ENCODE results near the gene MAP3K7.
"Not testable (repeated sequence)": the region's sequence is repeated elsewhere in the genome, so short reads cannot be mapped to it uniquely, and the experiment has no call there.

The MAP3K7 gene

DNA sequence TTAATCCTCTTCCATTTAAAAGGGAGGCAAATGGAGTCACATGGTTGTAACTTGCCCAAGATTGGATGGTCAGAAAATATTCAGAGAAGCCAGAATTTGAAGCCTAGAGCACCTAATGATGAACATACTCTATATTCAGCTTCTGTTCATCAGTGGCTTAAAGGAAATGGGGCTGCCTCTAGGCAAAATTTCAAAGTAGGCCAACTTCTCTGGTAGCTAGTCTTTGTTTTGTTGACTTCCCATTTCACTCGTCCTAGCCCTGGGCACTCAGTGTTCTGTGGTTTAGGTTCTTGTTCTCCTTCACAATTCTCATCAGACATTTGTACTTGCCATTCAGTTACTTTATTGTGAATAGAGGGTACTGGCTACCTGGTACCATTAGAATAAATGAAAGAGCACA, 13.2 kb downstream of the MAP3K7 start:
- no peak overlapping the region for H3K4me3 ChIP-seq (ENCODE audit: low read depth in 1 of 2, low read length in 2 of 2)
- H3K27me3 ChIP-seq (ENCODE audit: control insufficient read depth in 1 of 2, insufficient read depth in 2 of 2, low read length in 2 of 2): no peaks in the 10 kb centered on the region
- H3K36me3 ChIP-seq (ENCODE audit: insufficient read depth, low read length): peaks cover 5% of the 10 kb centered on the region
- no peaks in the 10 kb centered on the region for H3K9me3 ChIP-seq (ENCODE audit: low read length)
- peaks cover 7% of the 10 kb centered on the region for H3K4me1 ChIP-seq (ENCODE audit: insufficient read depth, low read length)
- H3K9ac ChIP-seq (ENCODE audit: low read length): no peak overlapping the region
- no peak overlapping the region for H3K27ac ChIP-seq (ENCODE audit: low read depth, low read length)

DNA sequence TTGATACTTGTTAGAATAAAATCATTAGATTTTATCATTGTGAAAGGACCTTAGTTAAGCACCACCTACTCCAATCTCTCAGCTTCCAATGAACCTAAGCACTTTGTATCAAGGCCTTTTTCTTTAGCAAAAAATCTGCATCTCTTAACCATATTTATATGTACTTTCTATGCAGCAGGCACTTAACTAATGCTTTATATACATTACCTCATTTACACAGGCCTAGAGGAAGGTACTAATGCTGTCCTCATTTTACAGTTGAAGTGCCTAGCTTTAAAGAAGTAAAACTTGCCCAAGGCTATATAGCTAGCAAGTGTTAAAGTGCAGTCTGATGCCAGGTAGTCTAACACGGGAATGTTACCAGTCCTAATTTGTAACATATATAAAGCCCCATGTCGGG, 14.0 kb downstream of the MAP3K7 start:
- no peak overlapping the region for H3K9ac ChIP-seq (ENCODE audit: low read length)
- H3K4me3 ChIP-seq (ENCODE audit: low read depth in 1 of 2, low read length in 2 of 2): no peak overlapping the region
- no peaks in the 10 kb centered on the region for H3K9me3 ChIP-seq (ENCODE audit: low read length)
- H3K27ac ChIP-seq (ENCODE audit: low read depth, low read length): no peak overlapping the region
- H3K4me1 ChIP-seq (ENCODE audit: insufficient read depth, low read length): peaks cover 7% of the 10 kb centered on the region
- peaks cover 5% of the 10 kb centered on the region for H3K36me3 ChIP-seq (ENCODE audit: insufficient read depth, low read length)
- no peaks in the 10 kb centered on the region for H3K27me3 ChIP-seq (ENCODE audit: control insufficient read depth in 1 of 2, insufficient read depth in 2 of 2, low read length in 2 of 2)

DNA sequence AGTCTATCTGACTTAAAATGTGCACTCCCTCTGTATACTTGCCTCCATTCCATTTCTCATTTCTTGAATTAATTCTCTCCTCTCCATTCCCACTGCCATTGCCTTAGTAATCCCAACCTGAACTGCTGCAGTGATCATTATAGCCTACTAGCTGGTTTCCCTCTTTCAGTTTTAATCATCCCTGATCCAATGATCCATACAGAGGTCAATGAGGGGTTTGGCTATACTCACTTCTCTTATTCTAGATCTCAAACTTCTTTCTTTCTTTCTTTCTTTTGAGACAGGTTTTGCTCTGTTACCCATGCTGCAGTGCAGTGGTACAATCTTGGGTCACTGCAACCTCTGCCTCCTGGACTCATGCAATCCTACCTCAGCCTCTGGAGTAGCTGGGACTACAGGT, 17.6 kb downstream of the MAP3K7 start:
- Histone ChIP-seq H3K36me3 (ENCODE audit: insufficient read depth, low read length) (peaks cover 5% of the 10 kb centered on the region), H3K4me1 (ENCODE audit: insufficient read depth, low read length) (no peaks in the 10 kb centered on the region), H3K27ac (ENCODE audit: low read depth, low read length) (no peak overlapping the region), H3K9me3 (ENCODE audit: low read length) (no peaks in the 10 kb centered on the region), H3K27me3 (ENCODE audit: control insufficient read depth in 1 of 2, insufficient read depth in 2 of 2, low read length in 2 of 2) (no peaks in the 10 kb centered on the region), H3K4me3 (ENCODE audit: low read depth in 1 of 2, low read length in 2 of 2) (no peak overlapping the region), H3K9ac (ENCODE audit: low read length) (no peak overlapping the region)

DNA sequence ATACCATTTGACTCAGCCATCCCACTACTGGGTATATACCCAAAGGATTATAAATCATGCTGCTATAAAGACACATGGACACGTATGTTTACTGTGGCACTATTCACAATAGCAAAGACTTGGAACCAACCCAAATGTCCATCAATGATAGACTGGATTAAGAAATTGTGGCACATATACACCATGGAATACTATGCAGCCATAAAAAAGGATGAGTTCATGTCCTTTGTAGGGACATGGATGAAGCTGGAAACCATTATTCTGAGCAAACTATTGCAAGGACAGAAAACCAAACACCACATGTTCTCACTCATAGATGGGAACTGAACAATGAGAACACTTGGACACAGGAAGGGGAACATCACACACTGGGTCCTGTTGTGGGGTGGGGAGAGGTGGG, 19.2 kb downstream of the MAP3K7 start:
- H3K27me3 ChIP-seq (ENCODE audit: control insufficient read depth in 1 of 2, insufficient read depth in 2 of 2, low read length in 2 of 2); H3K9me3 ChIP-seq (ENCODE audit: low read length); H3K27ac ChIP-seq (ENCODE audit: low read depth, low read length); H3K4me3 ChIP-seq (ENCODE audit: low read depth in 1 of 2, low read length in 2 of 2); H3K4me1 ChIP-seq (ENCODE audit: insufficient read depth, low read length); H3K9ac ChIP-seq (ENCODE audit: low read length); H3K36me3 ChIP-seq (ENCODE audit: insufficient read depth, low read length): not testable (repeated sequence)

DNA sequence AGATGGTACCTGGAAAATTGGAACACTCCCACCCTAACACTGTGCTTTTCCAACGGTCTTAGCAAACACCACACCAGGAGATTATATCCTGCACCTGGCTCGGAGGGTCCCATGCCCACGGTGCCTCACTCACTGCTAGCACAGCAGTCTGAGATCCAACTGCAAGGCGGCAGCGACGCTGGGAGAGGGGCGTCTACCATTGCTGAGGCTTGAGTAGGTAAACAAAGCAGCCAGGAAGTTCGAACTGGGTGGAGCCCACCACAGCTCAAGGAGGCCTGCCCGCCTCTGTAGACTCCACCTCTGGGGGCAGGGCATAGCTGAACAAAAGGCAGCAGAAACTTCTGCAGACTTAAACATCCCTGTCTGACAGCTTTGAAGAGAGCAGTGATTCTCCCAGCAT, 24.5 kb downstream of the MAP3K7 start:
- peaks cover 23% of the 10 kb centered on the region for H3K36me3 ChIP-seq (ENCODE audit: insufficient read depth, low read length)
- H3K27me3 ChIP-seq (ENCODE audit: control insufficient read depth in 1 of 2, insufficient read depth in 2 of 2, low read length in 2 of 2); H3K4me3 ChIP-seq (ENCODE audit: low read depth in 1 of 2, low read length in 2 of 2); H3K4me1 ChIP-seq (ENCODE audit: insufficient read depth, low read length); H3K27ac ChIP-seq (ENCODE audit: low read depth, low read length); H3K9me3 ChIP-seq (ENCODE audit: low read length); H3K9ac ChIP-seq (ENCODE audit: low read length): not testable (repeated sequence)

DNA sequence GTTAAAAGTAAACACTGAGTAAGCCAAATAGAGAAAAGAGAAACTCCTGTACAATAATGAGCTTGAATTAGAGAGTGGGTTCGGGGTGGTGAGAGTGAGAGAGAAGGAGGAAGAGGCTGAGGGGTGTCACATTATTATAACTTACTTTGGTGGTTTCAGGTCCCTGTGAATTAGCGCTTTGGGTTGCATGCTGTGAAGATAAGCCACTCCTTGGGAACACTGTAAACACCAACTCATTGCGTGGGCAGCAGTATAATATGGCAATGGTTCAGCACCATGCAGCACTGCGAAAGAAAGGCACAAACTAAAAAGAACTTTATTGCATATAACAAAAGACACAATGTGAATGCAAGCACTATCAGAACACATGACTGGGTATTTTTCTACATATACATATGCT, 26.9 kb downstream of the MAP3K7 start:
- Histone ChIP-seq H3K9ac (ENCODE audit: low read length) (no peak overlapping the region), H3K4me3 (ENCODE audit: low read depth in 1 of 2, low read length in 2 of 2) (no peak overlapping the region), H3K27me3 (ENCODE audit: control insufficient read depth in 1 of 2, insufficient read depth in 2 of 2, low read length in 2 of 2) (no peaks in the 10 kb centered on the region), H3K27ac (ENCODE audit: low read depth, low read length) (no peak overlapping the region), H3K4me1 (ENCODE audit: insufficient read depth, low read length) (no peaks in the 10 kb centered on the region), H3K36me3 (ENCODE audit: insufficient read depth, low read length) (peaks cover 35% of the 10 kb centered on the region), H3K9me3 (ENCODE audit: low read length) (no peaks in the 10 kb centered on the region)

DNA sequence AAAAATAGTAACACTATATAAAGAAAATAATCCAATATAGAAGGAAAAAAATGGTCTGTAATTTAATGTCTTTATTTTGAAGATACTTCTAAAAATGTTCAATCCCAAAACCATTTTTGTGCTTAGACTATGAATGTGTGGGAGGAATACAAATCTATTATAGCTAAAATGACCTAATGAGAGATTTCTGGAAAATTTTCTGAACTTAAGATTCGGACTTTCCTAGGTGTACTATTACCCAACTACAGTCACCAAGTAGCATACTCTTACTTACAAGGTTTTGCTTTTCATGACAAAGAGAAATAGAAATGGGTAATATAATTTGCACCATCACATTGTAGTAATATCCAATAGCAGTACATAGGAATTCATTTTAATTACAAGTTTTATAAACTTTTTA, 29.9 kb downstream of the MAP3K7 start:
- Histone ChIP-seq H3K27ac (ENCODE audit: low read depth, low read length) (no peak overlapping the region), H3K9ac (ENCODE audit: low read length) (no peak overlapping the region), H3K9me3 (ENCODE audit: low read length) (no peaks in the 10 kb centered on the region), H3K27me3 (ENCODE audit: control insufficient read depth in 1 of 2, insufficient read depth in 2 of 2, low read length in 2 of 2) (no peaks in the 10 kb centered on the region), H3K4me3 (ENCODE audit: low read depth in 1 of 2, low read length in 2 of 2) (no peak overlapping the region), H3K36me3 (ENCODE audit: insufficient read depth, low read length) (peaks cover 49% of the 10 kb centered on the region), H3K4me1 (ENCODE audit: insufficient read depth, low read length) (no peaks in the 10 kb centered on the region)

DNA sequence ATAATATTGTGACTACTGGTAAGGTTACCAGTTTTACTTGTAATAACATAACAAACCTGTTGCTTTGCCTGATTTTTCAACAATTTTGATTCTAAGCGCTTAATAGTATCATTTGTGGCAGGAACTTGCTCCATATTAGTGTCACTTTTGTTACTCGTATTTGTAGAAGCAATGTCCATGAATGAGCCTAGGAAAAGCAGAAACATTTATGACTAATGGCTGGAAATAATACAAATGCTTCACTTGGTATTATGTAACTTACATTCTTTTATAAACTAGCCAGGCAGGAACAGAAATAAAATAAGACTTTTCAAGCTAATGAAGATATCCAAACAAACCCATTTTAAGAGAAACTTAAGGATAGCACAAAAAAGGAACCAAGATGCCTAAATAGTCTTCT, 38.9 kb downstream of the MAP3K7 start:
- no peak overlapping the region for H3K4me3 ChIP-seq (ENCODE audit: low read depth in 1 of 2, low read length in 2 of 2)
- H3K27me3 ChIP-seq (ENCODE audit: control insufficient read depth in 1 of 2, insufficient read depth in 2 of 2, low read length in 2 of 2): no peaks in the 10 kb centered on the region
- H3K27ac ChIP-seq (ENCODE audit: low read depth, low read length): no peak overlapping the region
- no peaks in the 10 kb centered on the region for H3K9me3 ChIP-seq (ENCODE audit: low read length)
- peaks cover 58% of the 10 kb centered on the region for H3K36me3 ChIP-seq (ENCODE audit: insufficient read depth, low read length)
- no peaks in the 10 kb centered on the region for H3K4me1 ChIP-seq (ENCODE audit: insufficient read depth, low read length)
- no peak overlapping the region for H3K9ac ChIP-seq (ENCODE audit: low read length)

DNA sequence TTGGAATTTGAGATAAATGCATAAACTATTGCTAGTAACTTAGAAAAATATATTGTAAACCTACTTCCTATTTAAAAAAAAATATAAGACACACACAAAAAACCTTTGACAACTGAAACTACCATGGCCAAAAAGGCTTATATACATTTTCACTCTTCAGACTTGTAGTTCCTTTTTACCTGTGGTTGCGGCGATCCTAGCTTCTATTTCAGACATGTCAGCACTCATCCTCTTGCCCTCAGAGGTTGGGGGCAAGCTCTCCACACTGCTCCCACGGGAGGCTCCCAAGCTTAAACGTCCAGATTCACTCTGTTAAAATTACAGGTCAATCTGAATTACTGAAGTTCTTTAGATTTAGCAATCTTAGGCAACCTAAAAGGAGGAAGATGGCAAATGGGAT, 39.8 kb downstream of the MAP3K7 start:
- peaks cover 50% of the 10 kb centered on the region for H3K36me3 ChIP-seq (ENCODE audit: insufficient read depth, low read length)
- H3K4me3 ChIP-seq (ENCODE audit: low read depth in 1 of 2, low read length in 2 of 2): no peak overlapping the region
- H3K4me1 ChIP-seq (ENCODE audit: insufficient read depth, low read length): no peaks in the 10 kb centered on the region
- H3K9me3 ChIP-seq (ENCODE audit: low read length): no peaks in the 10 kb centered on the region
- no peaks in the 10 kb centered on the region for H3K27me3 ChIP-seq (ENCODE audit: control insufficient read depth in 1 of 2, insufficient read depth in 2 of 2, low read length in 2 of 2)
- H3K27ac ChIP-seq (ENCODE audit: low read depth, low read length): no peak overlapping the region
- no peak overlapping the region for H3K9ac ChIP-seq (ENCODE audit: low read length)

DNA sequence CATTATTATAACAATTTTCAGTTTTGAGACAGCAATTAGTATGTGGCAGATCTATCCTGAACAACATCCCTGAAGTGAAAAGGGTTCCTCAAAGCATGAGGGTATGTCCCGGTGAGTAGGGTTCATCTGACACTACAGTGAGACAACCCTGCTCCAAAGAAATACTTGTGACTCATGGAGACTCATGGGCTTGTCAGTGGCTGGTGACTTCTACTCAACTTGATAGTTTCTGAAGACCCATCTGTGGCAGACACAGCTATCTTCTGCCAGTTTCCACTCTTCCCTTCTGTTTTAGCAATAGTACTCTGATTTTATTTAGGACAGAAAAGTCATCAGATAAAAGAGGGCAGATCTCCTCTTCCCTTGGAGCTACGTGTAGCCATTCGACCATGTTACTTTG, 41.4 kb downstream of the MAP3K7 start:
- H3K36me3 ChIP-seq (ENCODE audit: insufficient read depth, low read length): peaks cover 44% of the 10 kb centered on the region
- H3K27ac ChIP-seq (ENCODE audit: low read depth, low read length): no peak overlapping the region
- H3K9ac ChIP-seq (ENCODE audit: low read length): no peak overlapping the region
- H3K4me1 ChIP-seq (ENCODE audit: insufficient read depth, low read length): no peaks in the 10 kb centered on the region
- no peaks in the 10 kb centered on the region for H3K9me3 ChIP-seq (ENCODE audit: low read length)
- no peak overlapping the region for H3K4me3 ChIP-seq (ENCODE audit: low read depth in 1 of 2, low read length in 2 of 2)
- no peaks in the 10 kb centered on the region for H3K27me3 ChIP-seq (ENCODE audit: control insufficient read depth in 1 of 2, insufficient read depth in 2 of 2, low read length in 2 of 2)

DNA sequence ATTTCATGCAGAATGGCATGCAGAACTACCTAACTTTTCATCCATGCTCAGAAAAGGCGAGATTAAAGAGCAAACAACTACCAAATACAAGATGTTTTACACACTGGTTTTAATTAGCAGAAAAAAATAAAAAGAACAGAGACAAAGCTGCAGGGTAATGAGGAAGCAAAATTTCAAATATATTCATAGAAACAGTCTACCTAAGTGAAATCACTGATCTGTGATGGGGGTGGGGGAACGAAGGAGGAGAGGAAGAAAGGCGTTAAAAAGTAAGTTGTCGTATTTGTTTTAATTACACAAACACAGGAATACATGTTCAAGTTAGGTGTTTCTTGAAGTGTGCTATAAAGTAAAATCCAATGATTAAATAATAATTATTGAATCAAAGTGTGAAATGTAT, 42.1 kb downstream of the MAP3K7 start:
- Histone ChIP-seq H3K9me3 (ENCODE audit: low read length) (no peaks in the 10 kb centered on the region), H3K27ac (ENCODE audit: low read depth, low read length) (no peak overlapping the region), H3K4me3 (ENCODE audit: low read depth in 1 of 2, low read length in 2 of 2) (no peak overlapping the region), H3K9ac (ENCODE audit: low read length) (no peak overlapping the region), H3K27me3 (ENCODE audit: control insufficient read depth in 1 of 2, insufficient read depth in 2 of 2, low read length in 2 of 2) (no peaks in the 10 kb centered on the region), H3K4me1 (ENCODE audit: insufficient read depth, low read length) (no peaks in the 10 kb centered on the region), H3K36me3 (ENCODE audit: insufficient read depth, low read length) (peaks cover 44% of the 10 kb centered on the region)

DNA sequence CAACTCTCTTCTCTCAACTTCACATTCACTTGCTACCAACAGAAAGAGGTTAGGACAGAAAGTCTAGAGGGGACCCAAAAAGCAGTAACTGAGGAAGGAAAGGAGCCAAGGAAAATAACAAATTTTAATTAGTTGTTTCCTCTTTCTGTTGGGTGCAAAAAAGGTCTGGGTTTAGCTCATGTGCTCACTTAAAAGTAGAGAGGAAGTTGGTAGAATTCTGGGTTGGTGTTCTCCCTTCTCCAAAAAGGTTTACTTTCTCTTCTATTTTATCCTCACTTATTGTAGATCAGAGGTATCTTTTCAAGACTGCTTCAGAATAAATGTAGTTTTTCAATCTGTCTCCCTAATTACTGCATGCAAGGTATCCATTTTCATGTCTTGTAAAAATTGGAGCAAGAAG, 42.8 kb downstream of the MAP3K7 start:
- Histone ChIP-seq H3K9me3 (ENCODE audit: low read length) (no peaks in the 10 kb centered on the region), H3K27ac (ENCODE audit: low read depth, low read length) (no peak overlapping the region), H3K9ac (ENCODE audit: low read length) (no peak overlapping the region), H3K4me1 (ENCODE audit: insufficient read depth, low read length) (no peaks in the 10 kb centered on the region), H3K4me3 (ENCODE audit: low read depth in 1 of 2, low read length in 2 of 2) (no peak overlapping the region), H3K36me3 (ENCODE audit: insufficient read depth, low read length) (peaks cover 39% of the 10 kb centered on the region), H3K27me3 (ENCODE audit: control insufficient read depth in 1 of 2, insufficient read depth in 2 of 2, low read length in 2 of 2) (no peaks in the 10 kb centered on the region)

All from muscle layer of colon (tissue), 2 donors.